Keratinocyte (primary cell): Measurements from ENCODE around the gene CEBPE.

ENCODE experiments used
- CTCF ChIP-seq, 3 experiments: IDR thresholded peaks in 1 of 3; conservative IDR thresholded peaks in 1 of 3; optimal IDR thresholded peaks in 1 of 3; 2 replicates in 2 of 3; 3 replicates in 1 of 3; pipeline versions ENCODE3 to v1.5.1; 2011; ENCODE audit warnings: low read length in 3 of 3, mild to moderate bottlenecking in 3 of 3, moderate library complexity in 2 of 3, control low read depth in 1 of 3, inconsistent platforms in 1 of 3; ENCODE audit not compliant: insufficient read depth in 2 of 3; ENCODE audit errors: extremely low read depth in 1 of 3
- EZH2 ChIP-seq: IDR thresholded peaks from one replicate; pipeline ENCODE4 v1.6.1; 2012; ENCODE audit warnings: inconsistent platforms, mild to moderate bottlenecking, low read length, moderate library complexity

- TF ChIP-seq CTCF (optimal IDR thresholded peaks at IDR 0.05 in 1 of 3, IDR thresholded peaks at IDR 0.05 in 1 of 3, conservative IDR thresholded peaks at IDR 0.05 in 1 of 3; ENCODE audit: extremely low read depth in 1 of 3, insufficient read depth in 2 of 3, low read length in 3 of 3) = no peak
- no peak for TF ChIP-seq EZH2
Observed at GRCh38 chr14:23106747-23107045, 12.4 kb downstream of the CEBPE start.
